Measurements from ENCODE around the gene PDCD5.
"Not testable (repeated sequence)": the region's sequence is repeated elsewhere in the genome, so short reads cannot be mapped to it uniquely, and the experiment has no call there.

Gene PDCD5, protein sequence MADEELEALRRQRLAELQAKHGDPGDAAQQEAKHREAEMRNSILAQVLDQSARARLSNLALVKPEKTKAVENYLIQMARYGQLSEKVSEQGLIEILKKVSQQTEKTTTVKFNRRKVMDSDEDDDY

DNA sequence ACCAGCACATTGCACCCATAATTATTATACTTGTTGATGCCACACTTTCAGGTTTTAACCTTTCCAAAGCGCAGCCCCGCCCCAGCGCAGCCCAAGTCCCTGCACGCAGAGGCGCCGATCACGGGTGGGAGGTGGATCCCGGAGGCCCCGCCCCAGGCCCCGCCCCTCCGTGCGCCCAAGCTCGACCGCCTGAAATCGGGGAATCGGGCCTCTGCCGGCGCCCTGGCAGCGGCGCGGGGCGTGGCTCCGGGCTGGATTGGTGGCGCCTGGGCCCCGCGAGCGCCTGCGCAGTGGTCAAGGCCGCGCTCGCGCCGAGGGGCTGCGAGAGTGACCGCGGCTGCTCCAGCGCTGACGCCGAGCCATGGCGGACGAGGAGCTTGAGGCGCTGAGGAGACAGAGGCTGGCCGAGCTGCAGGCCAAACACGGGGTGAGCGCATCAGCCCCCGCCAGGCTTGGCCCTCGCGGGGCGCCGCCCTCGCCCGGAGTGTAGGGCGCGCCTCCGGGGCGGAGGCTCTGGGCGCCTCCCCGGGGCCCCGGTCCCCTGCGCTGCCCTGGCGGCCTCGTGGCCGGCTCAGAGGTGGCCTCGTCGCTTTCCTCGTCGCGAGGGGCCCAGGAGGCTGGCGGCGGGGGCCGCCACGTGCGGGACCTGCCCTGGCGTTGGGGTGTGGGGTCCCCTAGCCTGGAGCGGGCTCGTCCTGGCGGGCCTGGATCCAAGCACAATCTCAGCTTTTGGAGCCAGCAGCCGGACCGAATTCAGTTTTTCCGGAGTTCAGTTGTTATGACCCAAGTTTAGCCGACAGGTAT is at the start of gene PDCD5:
TSS of gene PDCD5 (plus strand) at position 290 of the 804 bp plus-strand sequence. CDS start at position 362, 72 bp downstream.
- DNase-seq (ENCODE audit: low read depth in 2 of 3, low spot score in 1 of 3) = peak; percentile 92 to 96 (median 94)

DNA sequence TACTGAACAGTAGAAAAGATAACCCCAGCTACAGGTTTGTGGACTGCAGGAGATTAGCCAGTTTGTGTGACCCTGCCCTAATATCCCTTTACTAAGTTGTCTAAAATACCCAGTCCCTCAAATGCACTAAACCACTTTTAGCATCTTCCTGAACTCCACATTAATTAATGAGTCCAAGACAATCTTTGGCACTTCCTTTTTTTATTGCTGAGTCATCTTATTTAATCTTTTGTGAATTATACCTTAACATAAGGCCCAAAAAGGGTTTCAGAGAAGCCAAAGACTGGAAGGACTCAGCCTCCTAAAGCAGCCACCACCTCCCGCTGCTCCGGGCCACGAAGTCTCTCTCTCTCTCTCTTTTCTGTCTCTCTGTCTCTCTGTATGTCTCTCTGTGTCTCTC is 48.8 kb upstream of the PDCD5 start:
- DNase-seq (ENCODE audit: low read depth in 2 of 3, low spot score in 1 of 3) = no peak

DNA sequence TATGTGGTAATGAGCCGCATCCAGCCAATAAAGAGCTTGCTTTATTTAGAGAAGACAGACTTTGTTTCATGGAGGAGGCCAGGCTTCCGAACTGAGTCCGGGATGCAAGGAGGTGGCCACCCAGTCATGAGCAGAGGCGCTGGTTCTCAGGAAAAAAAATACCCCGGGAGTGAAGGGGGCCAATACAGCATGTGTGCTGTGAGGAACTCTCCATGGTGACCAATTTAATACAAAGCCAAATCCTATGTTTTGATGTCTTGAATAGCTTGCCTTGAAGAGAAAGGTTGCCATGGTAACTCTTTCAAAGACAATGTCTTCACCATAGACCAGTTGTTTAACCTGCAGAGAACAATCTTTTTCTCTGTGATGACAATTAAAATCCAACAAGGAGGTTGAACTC is 43.4 kb upstream of the PDCD5 start:
- DNase-seq (ENCODE audit: low read depth in 2 of 3, low spot score in 1 of 3) = no peak

DNA sequence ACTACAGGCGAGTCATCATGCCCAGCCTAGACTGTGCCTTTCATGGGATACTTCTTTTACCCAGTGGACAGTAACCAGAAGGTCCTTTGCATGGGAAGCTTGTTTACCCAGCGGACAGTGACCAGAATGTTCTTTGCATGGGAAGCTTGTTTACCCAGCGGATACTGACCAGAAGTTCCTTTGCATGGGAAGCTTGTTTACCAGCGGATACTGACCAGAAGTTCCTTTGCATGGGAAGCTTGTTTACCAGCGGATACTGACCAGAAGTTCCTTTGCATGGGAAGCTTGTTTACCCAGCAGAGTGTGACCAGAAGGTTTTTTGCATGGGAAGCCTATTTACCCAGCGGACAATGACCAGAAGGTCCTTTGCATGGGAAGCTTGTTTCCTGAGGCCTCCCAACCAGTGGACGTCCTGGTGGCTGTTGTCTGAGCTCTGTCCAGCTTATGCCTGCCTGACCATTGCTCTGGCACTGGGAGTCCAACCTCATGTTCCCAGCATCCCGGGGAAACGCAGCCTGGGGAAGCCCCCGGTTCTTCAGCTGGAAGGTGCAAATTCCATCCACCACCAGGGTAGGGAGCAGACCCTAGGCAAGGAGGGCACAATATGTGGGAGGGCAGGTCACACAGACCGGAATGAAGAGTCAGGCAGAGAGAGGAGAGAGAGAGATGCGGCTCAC is 41.6 kb upstream of the PDCD5 start:
- no peak for DNase-seq (ENCODE audit: low read depth in 2 of 3, low spot score in 1 of 3)

DNA sequence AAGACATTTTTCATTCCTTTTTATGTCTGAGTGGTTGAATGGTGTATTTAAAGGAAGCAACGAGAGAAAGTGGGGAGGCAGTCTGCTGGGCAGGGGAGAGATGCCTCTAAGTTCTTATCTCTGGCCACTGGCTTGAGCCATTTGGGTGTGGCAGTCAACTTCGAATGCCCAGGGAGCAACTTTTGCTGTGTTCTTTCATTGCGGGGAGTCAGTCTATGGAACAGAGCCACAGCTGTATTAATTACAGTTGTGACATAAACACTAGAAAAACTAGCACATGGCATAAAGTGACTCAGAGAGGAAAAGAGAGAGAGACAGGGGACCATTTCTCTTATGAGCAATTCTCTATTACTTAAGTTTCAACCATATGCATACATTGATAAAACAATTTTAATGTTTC is 40.4 kb upstream of the PDCD5 start:
- no peak for DNase-seq (ENCODE audit: low read depth in 2 of 3, low spot score in 1 of 3)

DNA sequence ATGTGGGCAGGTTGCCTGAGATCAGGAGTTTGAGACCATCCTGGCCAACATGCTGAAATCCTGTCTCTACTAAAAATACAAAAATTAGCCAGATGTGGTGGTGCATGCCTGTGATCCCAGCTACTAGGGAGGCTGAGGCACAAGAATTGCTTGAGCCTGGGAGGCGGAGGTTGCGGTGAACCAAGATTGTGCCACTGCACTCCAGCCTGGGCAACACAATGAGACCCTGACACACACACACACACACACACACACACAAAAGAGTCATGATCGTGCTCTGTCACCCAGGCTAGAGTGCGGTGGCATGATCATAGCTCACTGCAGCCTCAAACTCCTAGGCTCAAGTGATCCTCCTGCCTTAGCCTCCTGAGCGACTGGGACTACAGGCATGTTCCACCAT is 39.6 kb upstream of the PDCD5 start:
- not testable (repeated sequence) for DNase-seq (ENCODE audit: low read depth in 2 of 3, low spot score in 1 of 3)

DNA sequence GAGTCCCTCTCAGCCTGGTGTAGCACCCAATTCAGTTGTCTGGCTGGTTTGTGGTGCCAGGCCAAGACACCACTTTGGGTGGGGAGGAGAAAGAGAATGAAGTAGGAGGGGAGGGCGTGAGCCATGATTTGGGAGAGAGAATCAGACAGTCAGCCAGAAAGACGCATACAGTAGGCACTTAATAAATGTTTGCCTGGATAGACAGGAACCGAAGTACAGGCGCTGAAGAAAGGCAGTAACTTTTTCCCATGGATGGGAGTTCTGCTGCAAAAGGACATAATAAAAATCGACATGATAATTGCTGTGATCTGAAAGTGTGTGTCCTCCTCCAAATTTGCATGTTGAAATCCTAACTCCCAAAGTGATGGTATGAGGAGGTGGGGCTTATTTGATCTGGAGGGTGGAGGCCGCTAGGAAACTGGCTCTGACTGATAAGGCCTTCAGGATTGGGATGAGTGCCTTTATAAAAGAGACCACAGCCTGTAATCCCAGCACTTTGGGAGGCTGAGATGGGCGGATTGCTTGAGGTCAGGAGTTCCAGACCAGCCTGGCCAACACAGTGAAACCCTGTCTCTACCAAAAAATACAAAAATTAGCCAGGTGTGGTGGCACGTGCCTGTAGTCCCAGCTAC is 38.4 kb upstream of the PDCD5 start:
- no peak for DNase-seq (ENCODE audit: low read depth in 2 of 3, low spot score in 1 of 3)

DNA sequence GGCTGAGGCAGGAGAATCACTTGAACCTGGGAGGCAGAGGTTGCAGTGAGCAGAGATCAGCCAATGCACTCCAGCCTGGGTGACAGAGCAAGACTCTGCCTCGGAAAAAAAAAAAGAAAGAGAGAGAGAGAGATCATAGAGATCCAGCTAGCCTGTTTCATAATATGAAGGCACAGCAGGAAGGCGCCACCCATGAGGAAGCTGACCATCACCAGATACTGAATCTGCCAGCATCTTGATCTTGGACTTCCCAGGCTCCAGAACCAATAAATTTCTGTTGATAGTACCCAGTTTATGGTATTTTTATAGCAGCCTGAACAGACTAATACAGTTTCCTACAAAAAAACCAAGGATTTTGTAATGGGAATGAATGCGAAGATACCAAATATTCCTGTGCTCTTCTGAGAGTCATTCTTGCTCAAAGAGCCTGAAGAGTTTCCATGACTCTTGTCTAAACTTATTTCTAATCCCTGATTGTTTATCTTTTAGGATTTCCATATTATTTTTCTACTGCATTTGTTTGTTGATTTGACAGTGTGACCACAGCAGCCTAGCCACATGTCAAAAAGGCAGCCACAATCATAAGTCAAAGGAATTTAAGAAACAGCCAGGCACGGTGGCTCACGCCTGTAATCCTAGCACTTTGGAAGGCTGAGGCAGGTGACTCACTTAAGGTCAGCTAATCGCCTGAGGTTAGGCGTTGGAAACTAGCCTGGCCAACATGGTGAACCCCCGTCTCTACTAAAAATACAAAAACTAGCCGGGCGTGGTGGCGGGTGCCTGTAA is 37.7 kb upstream of the PDCD5 start:
- DNase-seq (ENCODE audit: low read depth in 2 of 3, low spot score in 1 of 3) = no peak

DNA sequence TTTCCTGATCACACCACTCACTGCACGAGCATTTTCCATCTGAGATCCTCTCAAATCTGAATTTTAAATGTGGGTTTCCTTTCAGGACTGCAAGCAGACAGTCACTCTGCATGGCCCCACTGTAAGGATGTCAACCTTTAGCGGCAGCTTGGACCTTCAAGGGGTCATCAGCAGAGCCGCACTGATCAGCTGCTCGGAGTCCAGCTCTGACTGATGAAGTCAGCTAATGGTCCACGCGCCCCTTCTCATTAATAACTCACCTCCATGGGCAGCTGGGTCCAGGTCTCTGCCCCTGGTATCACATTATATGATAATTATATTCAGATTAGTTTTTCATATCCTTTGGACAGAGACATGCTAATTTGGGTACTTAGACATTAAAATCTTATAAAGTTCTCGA is 36.1 kb upstream of the PDCD5 start:
- no peak for DNase-seq (ENCODE audit: low read depth in 2 of 3, low spot score in 1 of 3)

DNA sequence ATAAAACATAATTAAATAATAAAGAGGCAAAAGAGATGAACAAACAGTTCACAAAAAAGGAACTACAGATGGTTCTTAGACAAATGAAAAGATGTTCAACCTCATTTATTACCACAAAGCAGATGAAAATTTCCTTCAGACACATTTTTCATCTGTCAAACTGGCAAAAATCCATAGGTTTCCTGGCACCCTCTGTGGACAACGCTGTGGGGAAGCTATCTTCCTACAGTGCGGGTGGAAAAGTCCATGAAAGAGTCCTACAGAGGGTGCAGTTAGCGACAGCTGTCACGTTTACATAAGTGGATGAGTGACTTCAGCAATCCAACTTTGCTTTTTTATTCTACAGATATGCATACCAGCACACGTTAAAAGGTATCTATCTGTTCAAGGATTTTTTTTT is 30.3 kb upstream of the PDCD5 start:
- DNase-seq (ENCODE audit: low read depth in 2 of 3, low spot score in 1 of 3) = no peak

DNA sequence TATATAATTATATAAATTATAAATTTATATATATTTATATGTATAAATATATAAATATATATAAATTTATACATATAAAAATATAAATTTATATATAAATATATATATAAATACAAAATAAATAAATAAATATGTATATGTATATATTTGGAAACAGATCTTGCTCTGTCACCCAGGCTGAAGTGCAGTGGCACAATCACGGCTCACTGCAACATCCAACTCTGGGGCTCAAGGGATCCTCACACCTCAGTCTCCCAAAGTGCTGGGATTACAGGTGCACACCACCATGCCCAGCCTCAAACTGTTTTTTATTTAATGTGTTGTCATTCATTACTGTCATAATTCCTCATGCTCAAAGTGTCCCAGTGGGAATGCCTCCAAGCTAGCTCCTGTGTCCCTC is 25.2 kb upstream of the PDCD5 start:
- no peak for DNase-seq (ENCODE audit: low read depth in 2 of 3, low spot score in 1 of 3)

DNA sequence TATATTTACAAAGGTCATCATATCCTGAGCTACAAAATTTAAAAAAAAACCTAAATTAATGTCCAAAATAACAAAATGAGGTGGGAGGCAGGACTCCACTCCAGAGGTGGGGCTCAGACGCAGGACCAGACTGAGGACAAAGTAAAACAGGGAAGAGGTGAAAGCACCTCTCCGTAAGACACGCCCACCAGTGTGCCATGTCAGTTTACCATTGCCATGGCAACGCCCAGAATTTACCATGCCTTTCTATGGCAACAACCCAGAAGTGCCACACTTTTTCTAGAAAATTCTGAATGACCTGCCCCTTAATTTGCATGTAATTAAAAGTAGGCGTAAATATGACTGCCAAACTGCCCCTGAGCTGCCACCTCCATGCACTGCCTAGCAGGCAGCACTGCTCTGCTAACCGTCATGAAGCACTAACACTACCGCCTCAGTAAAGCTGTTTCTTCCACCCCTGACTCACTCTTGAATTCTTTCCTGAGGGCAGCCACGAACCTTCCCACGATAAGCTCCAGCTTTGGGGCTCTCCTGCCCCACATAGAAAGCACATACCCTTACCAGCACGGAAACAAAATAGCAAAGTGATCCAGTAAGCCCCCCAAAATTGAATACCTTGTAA is 22.3 kb upstream of the PDCD5 start:
- no peak for DNase-seq (ENCODE audit: low read depth in 2 of 3, low spot score in 1 of 3)

DNA sequence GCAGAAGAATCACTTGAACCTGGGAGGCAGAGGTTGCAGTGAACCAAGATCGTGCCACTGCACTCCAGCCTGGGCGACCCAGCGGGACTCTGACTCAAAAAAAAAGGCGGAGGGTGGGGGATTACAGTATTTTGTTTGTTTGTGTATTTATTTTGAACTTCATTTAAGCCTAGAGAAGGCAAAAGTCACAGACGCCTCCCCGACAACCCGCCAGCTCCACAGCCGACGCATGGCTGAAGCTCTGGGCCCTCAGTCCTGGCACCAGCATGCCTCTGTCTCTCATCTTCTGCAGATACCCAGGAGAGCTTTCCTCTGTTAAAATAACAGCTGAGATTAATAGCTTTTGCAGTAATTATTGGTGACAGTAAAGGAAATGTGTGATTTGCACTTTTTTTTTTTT is 17.2 kb upstream of the PDCD5 start:
- no peak for DNase-seq (ENCODE audit: low read depth in 2 of 3, low spot score in 1 of 3)

DNA sequence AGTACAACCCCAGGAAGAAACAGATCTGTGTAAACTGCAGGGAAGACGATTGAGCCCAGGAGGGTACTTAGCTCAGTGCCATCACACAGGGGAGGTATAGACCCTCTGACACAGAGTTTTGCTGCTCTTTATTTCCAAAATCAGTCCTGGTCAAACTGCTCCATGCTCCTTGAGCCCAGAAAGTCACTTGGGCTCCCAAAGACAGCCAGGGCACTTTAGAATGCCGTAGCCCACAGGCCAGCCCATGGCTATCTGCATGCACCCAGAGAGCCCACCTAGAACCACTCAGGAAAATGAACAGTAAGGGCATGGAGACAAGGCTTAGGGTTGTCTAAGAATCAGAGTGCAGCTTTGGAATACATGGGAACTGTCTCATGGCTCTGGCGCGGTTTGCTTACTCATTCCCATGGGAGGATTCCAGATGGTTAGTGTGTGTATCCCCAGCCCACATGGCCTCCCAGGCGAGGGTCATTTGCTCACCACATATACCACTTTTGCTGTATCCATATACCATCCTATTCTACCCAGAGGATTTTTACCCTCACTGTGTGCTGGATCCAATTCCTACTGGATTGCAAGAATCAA is 14.7 kb upstream of the PDCD5 start:
- no peak for DNase-seq (ENCODE audit: low read depth in 2 of 3, low spot score in 1 of 3)

DNA sequence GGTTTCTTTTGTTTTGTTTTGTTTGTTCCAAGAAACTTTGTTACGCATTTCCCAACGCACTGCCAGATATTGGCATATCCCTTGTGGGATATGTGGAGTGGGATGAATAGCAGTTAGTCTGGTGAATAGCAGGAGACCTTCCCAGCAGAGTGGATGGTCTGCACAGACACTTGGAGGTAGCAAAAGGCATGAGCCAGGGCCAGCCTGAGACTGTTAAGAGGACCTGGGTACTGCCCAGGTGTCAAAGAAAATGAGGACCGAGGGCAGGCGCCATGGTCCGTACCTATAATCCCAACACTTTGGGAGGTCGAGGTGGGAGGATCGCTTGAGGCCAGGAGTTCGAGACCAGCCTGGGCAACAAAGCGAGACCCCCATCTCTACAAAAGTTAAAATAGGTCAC is 13.5 kb upstream of the PDCD5 start:
- DNase-seq (ENCODE audit: low read depth in 2 of 3, low spot score in 1 of 3) = no peak

DNA sequence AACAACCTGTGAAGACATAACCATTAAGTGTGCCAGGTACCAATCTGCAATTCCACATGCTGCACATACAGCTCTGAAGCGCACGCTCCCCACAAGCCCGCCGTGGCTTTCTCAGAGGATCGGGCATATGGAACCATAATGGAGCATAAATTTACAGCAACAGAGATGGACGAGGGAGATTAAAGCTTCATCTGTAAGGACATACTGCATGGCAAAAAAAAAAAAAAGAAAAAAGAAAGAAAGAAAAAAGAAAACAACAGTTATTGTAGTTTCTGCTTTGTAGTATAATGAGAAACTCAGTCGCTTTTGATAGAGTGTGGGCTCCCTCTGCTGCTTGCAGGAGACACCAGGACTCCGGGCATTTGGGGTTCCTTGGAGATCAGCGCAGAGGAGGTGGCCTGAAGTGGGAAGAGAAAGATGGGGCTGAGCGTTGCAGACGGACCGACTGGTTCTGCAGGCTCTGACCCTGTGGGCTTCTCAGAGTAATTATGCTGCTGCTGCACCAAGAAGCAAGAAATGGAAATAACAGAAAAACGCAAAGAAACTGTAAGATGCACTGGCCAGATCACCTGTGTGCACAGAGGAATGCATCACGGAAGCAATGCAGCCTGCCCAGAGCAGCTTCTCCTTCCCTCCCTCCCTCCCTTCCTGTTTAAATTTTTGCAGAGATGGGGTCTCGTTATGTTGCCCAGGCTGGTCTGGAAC is 10.8 kb upstream of the PDCD5 start:
- DNase-seq (ENCODE audit: low read depth in 2 of 3, low spot score in 1 of 3) = peak in 2 of 3 donors; percentile 21 to 24

DNA sequence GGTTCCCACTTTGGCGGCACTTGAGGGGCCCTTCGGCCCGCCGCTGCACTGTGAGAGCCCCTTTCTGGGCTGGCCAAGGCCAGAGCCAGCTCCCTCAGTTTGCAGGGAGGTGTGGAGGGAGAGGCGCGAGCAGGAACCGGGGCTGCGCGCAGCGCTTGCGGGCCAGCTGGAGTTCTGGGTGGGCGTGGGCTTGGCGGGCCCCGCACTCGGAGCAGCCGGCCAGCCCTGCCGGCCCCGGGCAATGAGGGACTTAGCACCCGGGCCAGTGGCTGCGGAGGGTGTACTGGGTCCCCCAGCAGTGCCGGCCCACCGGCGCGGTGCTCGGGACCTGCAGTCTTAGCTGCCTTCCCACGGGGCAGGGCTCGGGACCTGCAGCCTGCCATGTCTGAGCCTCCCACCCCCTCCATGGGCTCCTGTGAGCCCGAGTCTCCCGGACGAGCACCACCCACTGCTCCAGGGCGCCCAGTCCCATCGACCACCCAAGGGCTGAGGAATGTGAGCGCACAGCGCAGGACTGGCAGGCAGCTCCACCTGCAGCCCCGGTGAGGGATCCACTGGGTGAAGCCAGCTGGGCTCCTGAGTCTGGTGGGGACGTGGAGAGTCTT is 9.4 kb upstream of the PDCD5 start:
- DNase-seq (ENCODE audit: low read depth in 2 of 3, low spot score in 1 of 3) = not testable (repeated sequence)

DNA sequence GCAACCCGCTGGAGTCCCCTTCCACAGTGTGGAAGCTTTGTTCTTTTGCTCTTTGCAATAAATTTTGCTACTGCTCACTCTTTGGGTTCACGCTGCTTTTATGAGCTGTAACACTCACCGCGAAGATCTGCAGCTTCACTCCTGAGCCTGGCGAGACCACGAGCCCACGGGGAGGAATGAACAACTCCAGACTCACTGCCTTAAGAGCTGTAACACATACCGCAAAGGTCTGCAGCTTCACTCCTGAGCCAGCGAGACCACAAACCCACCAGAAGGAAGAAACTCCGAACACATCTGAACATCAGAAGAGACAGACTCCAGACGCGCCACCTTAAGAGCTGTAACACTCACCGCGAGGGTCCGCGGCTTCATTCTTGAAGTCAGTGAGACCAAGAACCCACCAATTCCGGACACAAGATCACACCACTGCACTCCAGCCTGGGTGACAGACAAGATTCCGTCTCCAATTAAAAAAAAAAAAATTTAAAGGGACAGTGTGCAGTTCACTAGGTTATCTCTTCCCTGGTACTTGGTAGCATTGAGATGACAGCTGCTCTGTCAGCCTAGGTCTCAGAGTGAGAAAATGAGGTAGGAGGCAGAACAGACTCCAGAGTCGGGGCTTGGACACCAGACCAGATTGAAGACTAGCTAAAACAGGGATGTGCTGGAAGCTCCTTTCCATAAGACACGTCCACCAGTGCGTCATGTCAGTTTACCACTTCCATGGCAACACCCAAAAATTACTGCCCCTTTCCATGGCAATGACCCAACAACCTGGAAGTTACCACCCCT is 8.1 kb upstream of the PDCD5 start:
- not testable (repeated sequence) for DNase-seq (ENCODE audit: low read depth in 2 of 3, low spot score in 1 of 3)

DNA sequence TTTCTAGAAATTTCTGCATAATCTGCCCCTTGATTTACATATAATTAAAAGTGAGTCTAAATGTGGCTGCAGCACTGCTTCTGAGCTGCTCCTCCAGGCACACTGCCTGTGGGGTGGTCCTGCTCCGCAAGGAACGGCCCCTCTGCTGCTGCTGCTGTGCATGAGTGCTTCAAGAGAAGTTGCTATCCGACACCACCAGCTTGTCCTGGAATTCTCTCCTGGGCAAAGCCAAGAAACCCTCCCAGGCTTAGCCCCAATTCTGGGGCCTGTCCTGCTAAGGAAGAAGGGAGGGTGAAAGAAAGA is 7.5 kb upstream of the PDCD5 start:
- DNase-seq (ENCODE audit: low read depth in 2 of 3, low spot score in 1 of 3) = no peak

All from stimulated activated CD4-positive, alpha-beta T cell treated with anti-CD3 and anti-CD28 coated beads, Interleukin-12 subunit alpha, Interleukin-12 subunit beta, amount 100 ng/mL, for 48 hours (primary cell).